Embryonic facial prominence (tissue), 1 donor: ENCODE results near the gene LHCGR.

Experiments used
- DNase-seq: peaks from one replicate; pipeline ENCODE4 v3.0.0-alpha.2; 2016; ENCODE audit errors: extremely low spot score

The LHCGR gene

GRCh38 chr2:48755473-48755872 lies at the start of gene LHCGR:
TSS of gene LHCGR (minus strand) at chr2:48755724. CDS start at chr2:48755671, 53 bp downstream.
- DNase-seq, result no peak

GRCh38 chr2:48799601-48800000 lies 44.1 kb upstream of the LHCGR start:
- no peak for DNase-seq

- DNase-seq, result no peak
These were observed 39.5 kb upstream of the LHCGR start for GRCh38 chr2:48795065-48795464.

GRCh38 chr2:48793671-48794070 lies 38.1 kb upstream of the LHCGR start:
- no peak for DNase-seq

- DNase-seq, result no peak
These were observed 36.5 kb upstream of the LHCGR start for GRCh38 chr2:48792030-48792429.

- DNase-seq, result no peak
These were observed 35.1 kb upstream of the LHCGR start for GRCh38 chr2:48790407-48791170.

- DNase-seq, result no peak
These were observed 32.1 kb upstream of the LHCGR start for GRCh38 chr2:48787580-48787979.

- no peak for DNase-seq
These were observed 25.8 kb upstream of the LHCGR start for GRCh38 chr2:48781366-48781765.

- no peak for DNase-seq
These were observed 23.6 kb upstream of the LHCGR start for GRCh38 chr2:48779019-48779716.

GRCh38 chr2:48774251-48774650 lies 18.7 kb upstream of the LHCGR start:
- no peak for DNase-seq

GRCh38 chr2:48771241-48772014 lies 15.9 kb upstream of the LHCGR start:
- DNase-seq, result no peak

GRCh38 chr2:48770181-48770580 lies 14.7 kb upstream of the LHCGR start:
- DNase-seq, result no peak

GRCh38 chr2:48768669-48769068 lies 13.1 kb upstream of the LHCGR start:
- DNase-seq, result no peak

GRCh38 chr2:48767330-48767729 lies 11.8 kb upstream of the LHCGR start:
- DNase-seq, result no peak

- no peak for DNase-seq
These were observed 5.3 kb upstream of the LHCGR start for GRCh38 chr2:48760826-48761225.

- no peak for DNase-seq
These were observed 4.2 kb upstream of the LHCGR start for GRCh38 chr2:48759682-48760081.

- no peak for DNase-seq
These were observed 765 bp upstream of the LHCGR start for GRCh38 chr2:48756289-48756688.

- DNase-seq, result no peak
These were observed 650 bp downstream of the LHCGR start for GRCh38 chr2:48754874-48755273.

GRCh38 chr2:48753228-48753627 lies 2.3 kb downstream of the LHCGR start:
- no peak for DNase-seq

GRCh38 chr2:48750128-48750739 lies 5.3 kb downstream of the LHCGR start:
- no peak for DNase-seq

- DNase-seq, result no peak
These were observed 6.0 kb downstream of the LHCGR start for GRCh38 chr2:48749291-48750127.
